PC-3 (cell line): ENCODE results near the gene CD151. TPM values are rescaled to one million over a fixed set of nuclear protein-coding genes. Genes with fewer than 3 reads are reported as not detected.

ENCODE experiments used
- ATAC-seq: fragments of 200-7000 bp; cut with Tn5 transposase; 2 replicates; pipeline ENCODE4 v1.9.1; 2020; ENCODE audit warnings: mild to moderate bottlenecking, moderate library complexity
- BruUV-seq: library from RNA; stranded (reverse); fragments of 400-500 nt; replicated peaks from 2 replicates; lab custom pipeline; 2021; lab: Mats Ljungman, UMichigan
- CTCF ChIA-PET: fragments of 300-600 bp; sonication (Branson Sonifier 250); formaldehyde crosslinking; loops from one replicate; lab custom pipeline; 2022; ENCODE audit warnings: antibody characterized with exemption; lab: Charles Lee
- POLR2A ChIA-PET: fragments of 300-600 bp; sonication (Branson Sonifier 250); formaldehyde crosslinking; loops from one replicate; lab custom pipeline; 2022; ENCODE audit warnings: antibody characterized with exemption; ENCODE audit not compliant: unreplicated experiment; lab: Charles Lee
- DNase-seq: peaks from one replicate; pipeline ENCODE4 v3.0.0-alpha.2; 2015
- H2AFZ ChIP-seq: fragments of 300-600 bp; sonication (generic); 2 replicates; pipeline ENCODE4 v1.6.0; 2016; ENCODE audit warnings: antibody characterized with exemption, low read length
- H3F3A ChIP-seq: fragments of 300-600 bp; sonication (generic); one replicate; pipeline ENCODE4 v1.6.0; 2017; ENCODE audit warnings: antibody characterized with exemption, low read length, control low read depth, mild to moderate bottlenecking; ENCODE audit not compliant: unreplicated experiment
- H3K27ac ChIP-seq: fragments of 300-600 bp; sonication (generic); 2 replicates; pipeline ENCODE4 v1.5.1; 2016; ENCODE audit warnings: mild to moderate bottlenecking, low read length
- H3K27me3 ChIP-seq: fragments of 300-600 bp; sonication (generic); 2 replicates; pipeline ENCODE4 v1.6.1; 2016; ENCODE audit warnings: low read length, mixed read lengths
- H3K36me3 ChIP-seq: fragments of 300-600 bp; sonication (generic); 2 replicates; pipeline ENCODE4 v1.6.1; 2016; ENCODE audit warnings: low read depth, mixed run types, low read length, mixed read lengths
- H3K4me1 ChIP-seq: fragments of 300-600 bp; sonication (generic); 2 replicates; pipeline ENCODE4 v1.5.1; 2016; ENCODE audit warnings: low read length; ENCODE audit not compliant: insufficient read depth
- H3K4me2 ChIP-seq: fragments of 300-600 bp; sonication (generic); 2 replicates; pipeline ENCODE4 v1.6.0; 2016; ENCODE audit warnings: low read length
- H3K4me3 ChIP-seq: fragments of 300-600 bp; sonication (generic); 2 replicates; pipeline ENCODE4 v1.5.1; 2016; ENCODE audit warnings: mild to moderate bottlenecking, low read length, mixed read lengths
- H3K79me2 ChIP-seq: fragments of 300-600 bp; sonication (generic); 2 replicates; pipeline ENCODE4 v1.6.1; 2017; ENCODE audit warnings: low read length, mixed read lengths
- H3K9ac ChIP-seq: fragments of 300-600 bp; sonication (generic); 2 replicates; pipeline ENCODE4 v1.6.0; 2016; ENCODE audit warnings: mild to moderate bottlenecking, low read length
- H3K9me2 ChIP-seq: fragments of 300-600 bp; sonication (generic); replicated peaks from 2 replicates; pipeline ENCODE4 v1.6.1; 2016; ENCODE audit warnings: mixed run types, low read length, mixed read lengths
- H3K9me3 ChIP-seq: fragments of 300-600 bp; sonication (generic); 2 replicates; pipeline ENCODE4 v1.6.1; 2016; ENCODE audit warnings: low read length, mixed read lengths
- H4K20me1 ChIP-seq: fragments of 300-600 bp; sonication (generic); 2 replicates; pipeline ENCODE4 v1.6.1; 2016; ENCODE audit warnings: low read length, mixed read lengths
- CTCF ChIP-seq: fragments of 300-600 bp; sonication (generic); conservative IDR thresholded peaks from 2 replicates; pipeline ENCODE4 v1.5.1; 2017; ENCODE audit warnings: antibody characterized with exemption, low read depth, mild to moderate bottlenecking, low read length
- EZH2 ChIP-seq: fragments of 300-600 bp; sonication (generic); IDR thresholded peaks from one replicate; pipeline ENCODE4 v1.6.1; 2017; ENCODE audit warnings: antibody characterized with exemption, mild to moderate bottlenecking, low read length; ENCODE audit not compliant: unreplicated experiment
- EZH2phosphoT487 ChIP-seq: fragments of 300-600 bp; sonication (generic); IDR thresholded peaks from 2 replicates; pipeline ENCODE4 v1.6.1; 2018; ENCODE audit warnings: mild to moderate bottlenecking, antibody characterized with exemption, low read length, borderline replicate concordance
- intact Hi-C: fragments of 100-400 bp; cut with micrococcal nuclease; formaldehyde crosslinking; loops from 2 replicates; pipeline ENCODE4 v1.9.0; 2023
- total RNA-seq: library from RNA; depleted of rRNA; stranded (reverse); fragments of >200 nt; gene quantifications from 2 replicates; pipeline ENCODE4 v1.2.3, GENCODE V29; 2014

Gene CD151
- total RNA-seq, 1 experiment from 2014 or later = 469 TPM

DNA sequence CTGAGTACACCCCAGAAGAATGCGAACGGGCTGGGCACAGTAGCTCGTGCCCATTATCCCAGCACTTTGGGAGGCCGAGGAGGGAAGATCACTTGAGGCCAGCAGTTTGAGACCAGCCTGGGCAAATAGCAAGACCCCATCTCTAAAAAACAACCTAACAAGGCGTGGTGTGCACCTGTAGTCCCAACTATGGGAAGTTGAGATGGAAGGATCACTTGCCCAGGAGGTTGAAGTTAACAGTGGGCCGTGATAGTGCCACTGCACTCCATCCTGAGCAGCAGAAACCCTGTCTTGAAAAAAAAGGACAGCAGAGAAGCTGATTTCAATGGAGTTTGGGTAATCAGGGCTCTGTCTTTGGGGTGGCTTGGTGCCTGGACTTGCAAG, 19.7 kb upstream of the CD151 start:
- Histone ChIP-seq H3F3A (peaks cover 5% of the 10 kb centered on the region), H3K4me3 (no peak overlapping the region), H2AFZ (no peak overlapping the region), H3K27me3 (no peaks in the 10 kb centered on the region), H3K4me1 (peaks cover 20% of the 10 kb centered on the region), H3K36me3 (peaks cover 33% of the 10 kb centered on the region), H3K9me3 (no peaks in the 10 kb centered on the region), H3K9me2 (no peaks in the 10 kb centered on the region), H3K79me2 (peaks cover 43% of the 10 kb centered on the region), H3K27ac (no peak overlapping the region), H3K4me2 (no peak overlapping the region), H3K9ac (no peak overlapping the region), H4K20me1 (peaks cover 34% of the 10 kb centered on the region)
- BruUV-seq = no TSS peak
- CTCF ChIA-PET = no interaction called here
- no peak for TF ChIP-seq EZH2
- no peak for TF ChIP-seq EZH2phosphoT487
- no peak for TF ChIP-seq CTCF
- intact Hi-C loops = no loop called here
- DNase-seq (no peak), ATAC-seq (no peak)
- POLR2A ChIA-PET = no interaction called here

- intact Hi-C loops = no loop called here
- CTCF ChIA-PET = no interaction called here
- POLR2A ChIA-PET = no interaction called here
- H3K27ac ChIP-seq = no peak overlapping the region
- no peak for TF ChIP-seq EZH2
- no peak for TF ChIP-seq EZH2phosphoT487
- TF ChIP-seq CTCF = no peak
- peaks cover 18% of the 10 kb centered on the region for H3K4me1 ChIP-seq
- ATAC-seq (no peak), DNase-seq (no peak)
- no TSS peak for BruUV-seq
- H3K4me3 ChIP-seq = no peak overlapping the region
- H3K9me3 ChIP-seq = no peaks in the 10 kb centered on the region
- H3F3A ChIP-seq = peaks cover 5% of the 10 kb centered on the region
- H3K9me2 ChIP-seq = no peaks in the 10 kb centered on the region
- H3K9ac ChIP-seq = no peak overlapping the region
- H4K20me1 ChIP-seq = peaks cover 34% of the 10 kb centered on the region
- H3K79me2 ChIP-seq = peaks cover 38% of the 10 kb centered on the region
- no peak overlapping the region for H2AFZ ChIP-seq
- H3K36me3 ChIP-seq = peaks cover 33% of the 10 kb centered on the region
- no peaks in the 10 kb centered on the region for H3K27me3 ChIP-seq
- no peak overlapping the region for H3K4me2 ChIP-seq
Observed at GRCh38 chr11:813456-814096, 19.2 kb upstream of the CD151 start.

- H3K9me2 ChIP-seq = no peaks in the 10 kb centered on the region
- no peak overlapping the region for H2AFZ ChIP-seq
- no peaks in the 10 kb centered on the region for H3K27me3 ChIP-seq
- peaks cover 30% of the 10 kb centered on the region for H3K79me2 ChIP-seq
- peaks cover 27% of the 10 kb centered on the region for H3K4me1 ChIP-seq
- intact Hi-C loops = no loop called here
- no TSS peak for BruUV-seq
- no peaks in the 10 kb centered on the region for H3K9me3 ChIP-seq
- H4K20me1 ChIP-seq = peaks cover 33% of the 10 kb centered on the region
- ChIA-PET CTCF (no interaction called here), POLR2A (no interaction called here)
- H3K4me3 ChIP-seq = no peak overlapping the region
- H3K9ac ChIP-seq = no peak overlapping the region
- ATAC-seq (no peak), DNase-seq (no peak)
- no peak overlapping the region for H3K4me2 ChIP-seq
- no peak overlapping the region for H3K27ac ChIP-seq
- peaks cover 5% of the 10 kb centered on the region for H3F3A ChIP-seq
- peaks cover 29% of the 10 kb centered on the region for H3K36me3 ChIP-seq
- TF ChIP-seq EZH2 = no peak
- no peak for TF ChIP-seq EZH2phosphoT487
- TF ChIP-seq CTCF = no peak
Observed at GRCh38 chr11:815675-816432, 16.9 kb upstream of the CD151 start.
